H1 (cell line): Measurements from ENCODE around the gene PKNOX1. TPM values are rescaled to one million over a fixed set of nuclear protein-coding genes. Genes with fewer than 3 reads are reported as not detected.
A peak's percentile ranks its signal among the peaks of the same experiment; 100 is the strongest.

Source experiments
- CTCF ChIA-PET: fragments of 300-600 bp; sonication (Branson Sonifier 250); formaldehyde crosslinking; loops from one replicate; lab custom pipeline; 2021; ENCODE audit not compliant: partially characterized antibody; lab: Charles Lee
- POLR2A ChIA-PET: fragments of 300-600 bp; sonication (Branson Sonifier 250); formaldehyde crosslinking; loops from one replicate; lab custom pipeline; 2021; ENCODE audit warnings: inconsistent platforms; ENCODE audit not compliant: partially characterized antibody; lab: Charles Lee
- DNase-seq, 2 experiments: peaks; one replicate each; pipeline versions ENCODE4 v3.0.0 to v3.0.0-alpha.2; 2010 to 2022; ENCODE audit warnings: low spot score in 2 of 2, low read depth in 1 of 2, mixed read lengths in 1 of 2
- FAIRE-seq: peaks from 2 replicates; lab custom pipeline; 2011; peaks lifted over from hg19 to GRCh38; lab: Jason Lieb, UNC
- H2AFZ ChIP-seq: 2 replicates; pipeline ENCODE4 v1.8.1; 2012; ENCODE audit warnings: low read length, inconsistent platforms
- H2AK5ac ChIP-seq: 2 replicates; pipeline ENCODE4 v1.6.1; 2013; ENCODE audit warnings: low read depth, low read length
- H2BK120ac ChIP-seq: replicated peaks from 2 replicates; pipeline ENCODE3; 2013; ENCODE audit warnings: low read depth, low read length, inconsistent platforms
- H2BK12ac ChIP-seq: 2 replicates; pipeline ENCODE4 v1.6.1; 2013; ENCODE audit warnings: low read depth, low read length
- H2BK15ac ChIP-seq: 2 replicates; pipeline ENCODE4 v1.6.1; 2013; ENCODE audit warnings: low read length
- H2BK20ac ChIP-seq: 2 replicates; pipeline ENCODE4 v1.6.1; 2013; ENCODE audit warnings: low read length
- H2BK5ac ChIP-seq: 2 replicates; pipeline ENCODE4 v1.6.1; 2013; ENCODE audit warnings: low read depth, low read length
- H3K14ac ChIP-seq: 2 replicates; pipeline ENCODE4 v1.6.1; 2013; ENCODE audit warnings: inconsistent platforms; ENCODE audit not compliant: insufficient read length
- H3K18ac ChIP-seq: 2 replicates; pipeline ENCODE4 v1.6.1; 2013; ENCODE audit warnings: low read length; ENCODE audit errors: extremely low read depth
- H3K23ac ChIP-seq: 2 replicates; pipeline ENCODE4 v1.6.1; 2013; ENCODE audit warnings: inconsistent platforms; ENCODE audit not compliant: insufficient read length
- H3K23me2 ChIP-seq: 2 replicates; pipeline ENCODE4 v1.6.1; 2013; ENCODE audit warnings: low read depth, low read length
- H3K27ac ChIP-seq: 2 replicates; pipeline ENCODE4 v1.6.1; 2011; ENCODE audit warnings: low read depth, low read length, inconsistent platforms
- H3K27me3 ChIP-seq, 4 experiments: replicated peaks in 1 of 4; 1 replicate in 1 of 4; 2 replicates in 3 of 4; pipeline versions ENCODE4 v1.6.1 to v1.8.1; 2011 to 2013; ENCODE audit warnings: low read length in 3 of 4, mild to moderate bottlenecking in 3 of 4, inconsistent platforms in 2 of 4, mixed read lengths in 2 of 4, moderate library complexity in 1 of 4; ENCODE audit not compliant: control insufficient read depth in 3 of 4, insufficient read depth in 3 of 4; ENCODE audit errors: extremely low read depth in 1 of 4
- H3K36me3 ChIP-seq, 4 experiments: 2 replicates each; pipeline versions ENCODE4 v1.6.1 to v1.8.1; 2011 to 2013; ENCODE audit warnings: mild to moderate bottlenecking in 4 of 4, low read length in 3 of 4, moderate library complexity in 2 of 4, control low read depth in 1 of 4, inconsistent platforms in 1 of 4; ENCODE audit not compliant: insufficient read depth in 4 of 4, control insufficient read depth in 2 of 4
- H3K4ac ChIP-seq: replicated peaks from 2 replicates; pipeline ENCODE3; 2013; ENCODE audit warnings: low read length, low read depth, mixed read lengths, inconsistent platforms; ENCODE audit not compliant: insufficient read length
- H3K4me1 ChIP-seq, 4 experiments: replicated peaks in 1 of 4; 1 replicate in 1 of 4; 2 replicates in 3 of 4; pipeline versions ENCODE4 v1.6.1 to v1.8.1; 2011 to 2013; ENCODE audit warnings: low read length in 3 of 4, inconsistent platforms in 2 of 4, mixed read lengths in 1 of 4; ENCODE audit not compliant: insufficient read depth in 4 of 4, control insufficient read depth in 3 of 4
- H3K4me2 ChIP-seq, 2 experiments: 2 replicates each; pipeline versions ENCODE4 v1.6.1 to v1.8.1; 2011 to 2013; ENCODE audit warnings: low read depth in 2 of 2, low read length in 2 of 2, control low read depth in 1 of 2, inconsistent platforms in 1 of 2, mild to moderate bottlenecking in 1 of 2; ENCODE audit not compliant: insufficient read depth in 1 of 2
- H3K4me3 ChIP-seq, 4 experiments: fragments of 200-600, 300-600 bp in 1 of 4; sonication (generic), shearing (Covaris generic), sonication (Bioruptor Twin) in 1 of 4; 2 replicates each; pipeline versions ENCODE4 v1.5.1 to v1.8.1; 2011 to 2016; ENCODE audit warnings: low read length in 4 of 4, low read depth in 3 of 4, control low read depth in 2 of 4, inconsistent platforms in 2 of 4, mild to moderate bottlenecking in 2 of 4, mixed read lengths in 1 of 4, moderate library complexity in 1 of 4; ENCODE audit not compliant: insufficient read depth in 2 of 4; ENCODE audit errors: extremely low read depth in 1 of 4
- H3K56ac ChIP-seq: replicated peaks from 2 replicates; pipeline ENCODE3; 2013; ENCODE audit warnings: low read depth, mild to moderate bottlenecking, mixed read lengths, low read length, inconsistent platforms; ENCODE audit not compliant: insufficient read length
- H3K79me1 ChIP-seq: 2 replicates; pipeline ENCODE4 v1.6.1; 2013; ENCODE audit warnings: low read depth, low read length, control low read depth
- H3K79me2 ChIP-seq, 2 experiments: 2 replicates each; pipeline versions ENCODE4 v1.6.1 to v1.8.1; 2012 to 2013; ENCODE audit warnings: low read length in 2 of 2, mild to moderate bottlenecking in 2 of 2, inconsistent platforms in 1 of 2; ENCODE audit not compliant: insufficient read depth in 2 of 2, control insufficient read depth in 1 of 2
- H3K9ac ChIP-seq, 4 experiments: replicated peaks in 1 of 4; 1 replicate in 1 of 4; 2 replicates in 3 of 4; pipeline versions ENCODE4 v1.6.1 to v1.8.1; 2011 to 2013; ENCODE audit warnings: low read depth in 3 of 4, low read length in 3 of 4, control low read depth in 2 of 4, mild to moderate bottlenecking in 2 of 4, moderate library complexity in 2 of 4, inconsistent platforms in 1 of 4; ENCODE audit errors: extremely low read depth in 1 of 4
- H3K9me3 ChIP-seq, 2 experiments: 2 replicates each; pipeline versions ENCODE4 v1.6.1 to v1.8.1; 2012 to 2013; ENCODE audit warnings: mild to moderate bottlenecking in 2 of 2, moderate library complexity in 2 of 2, control low read depth in 1 of 2, inconsistent platforms in 1 of 2, low read depth in 1 of 2, low read length in 1 of 2, mixed read lengths in 1 of 2; ENCODE audit not compliant: insufficient read depth in 2 of 2
- H4K20me1 ChIP-seq, 2 experiments: replicated peaks in 1 of 2; 2 replicates each; pipeline versions ENCODE3 to v1.8.1; 2011 to 2013; ENCODE audit warnings: inconsistent platforms in 2 of 2, low read length in 2 of 2, mild to moderate bottlenecking in 1 of 2; ENCODE audit not compliant: insufficient read depth in 2 of 2, control insufficient read depth in 1 of 2
- H4K5ac ChIP-seq: 2 replicates; pipeline ENCODE4 v1.6.1; 2013; ENCODE audit warnings: low read length, low read depth, mixed read lengths, inconsistent platforms; ENCODE audit not compliant: insufficient read length
- H4K8ac ChIP-seq: 2 replicates; pipeline ENCODE4 v1.8.0; 2013; ENCODE audit warnings: mild to moderate bottlenecking, moderate library complexity, low read length, inconsistent platforms; ENCODE audit not compliant: insufficient read depth; ENCODE audit errors: extremely low read depth
- H4K91ac ChIP-seq: replicated peaks from 2 replicates; pipeline ENCODE3; 2013; ENCODE audit warnings: low read length, mixed read lengths, inconsistent platforms; ENCODE audit not compliant: insufficient read length
- BACH1 ChIP-seq: IDR thresholded peaks from 2 replicates; pipeline ENCODE4 v1.6.1; 2012; ENCODE audit warnings: low read length, improper control_type of control experiment
- BRCA1 ChIP-seq: IDR thresholded peaks from 2 replicates; pipeline ENCODE4 v1.6.1; 2012; ENCODE audit warnings: low read depth, low read length, improper control_type of control experiment
- CEBPB ChIP-seq: IDR thresholded peaks from 2 replicates; pipeline ENCODE4 v1.6.1; 2012; ENCODE audit warnings: low read depth, low read length
- GTF2F1 ChIP-seq: IDR thresholded peaks from 2 replicates; pipeline ENCODE4 v1.6.1; 2012; ENCODE audit warnings: low read depth, low read length, improper control_type of control experiment, borderline replicate concordance
- KDM5A ChIP-seq: fragments of 200-600 bp; IDR thresholded peaks from 2 replicates; pipeline ENCODE4 v1.7.1; 2012; ENCODE audit warnings: mild to moderate bottlenecking, low read length, inconsistent platforms, mixed read lengths
- MAX ChIP-seq: IDR thresholded peaks from 2 replicates; pipeline ENCODE4 v1.6.1; 2012; ENCODE audit warnings: inconsistent platforms
- NANOG ChIP-seq: IDR thresholded peaks from 2 replicates; pipeline ENCODE4 v1.6.1; 2011; ENCODE audit warnings: low read length, low read depth, mild to moderate bottlenecking, inconsistent platforms; ENCODE audit not compliant: insufficient read depth, poor library complexity, severe bottlenecking
- POLR2AphosphoS5 ChIP-seq: IDR thresholded peaks from 2 replicates; pipeline ENCODE4 v1.6.1; 2011; ENCODE audit warnings: low read depth, low read length
- SP4 ChIP-seq: IDR thresholded peaks from 2 replicates; pipeline ENCODE4 v1.6.1; 2012; ENCODE audit warnings: low read length, inconsistent platforms
- ZNF274 ChIP-seq: IDR thresholded peaks from 2 replicates; pipeline ENCODE4 v1.7.0; 2012; ENCODE audit warnings: low read length, borderline replicate concordance; ENCODE audit errors: extremely low read depth
- WGBS, 2 experiments: shearing (Covaris generic) in 1 of 2; methylation state at CpG; one replicate each; pipeline versions ENCODE4 v1.1.6 to v1.1.7; 2013 to 2015; ENCODE audit warnings: low lambda C conversion rate in 2 of 2, mixed read lengths in 2 of 2, inconsistent platforms in 1 of 2, low coverage in 1 of 2, missing lambda C conversion rate in 1 of 2; ENCODE audit not compliant: insufficient replicate concordance in 2 of 2, insufficient coverage in 1 of 2, insufficient read length in 1 of 2; ENCODE audit errors: extremely low coverage in 1 of 2, missing lambda C conversion rate in 1 of 2; 5-methylcytosine and 5-hydroxymethylcytosine counted together
- polyA plus RNA-seq, 7 experiments: library from polyadenylated mRNA; depleted of rRNA in 3 of 7; stranded (reverse) in 5 of 7; unstranded in 2 of 7; fragments of >200 nt in 5 of 7; fragments of 200-250 nt in 2 of 7; gene quantifications; 1 replicate in 5 of 7; 2 replicates in 1 of 7; 4 replicates in 1 of 7; pipeline versions ENCODE4 v1.2.1 to v1.2.3, GENCODE V29; 2011 to 2013; ENCODE audit warnings: missing spikeins in 2 of 7, mixed read lengths in 2 of 7
- total RNA-seq: library from RNA; stranded (reverse); fragmentation: NEBNext Ultra II Directional; extraction: Animal tissue kit (Norgen Biotek cat#: 25700); gene quantifications from 2 replicates; pipeline ENCODE4 v1.2.1, GENCODE V29; 2021

Gene PKNOX1
- total and polyA plus RNA-seq, 2 of the 8 experiments (the other 6 are each of a cell fraction or from before 2014, with no cell fraction given): 20.4 to 31.9 TPM

GRCh38 chr21:42975886-42976608 is 1.7 kb downstream of the PKNOX1 start:
- FAIRE-seq (no peak), DNase-seq (no peak)
- no peak overlapping the region for H2BK5ac ChIP-seq
- H2BK120ac ChIP-seq: no peak overlapping the region
- no peak overlapping the region for H4K91ac ChIP-seq
- CTCF ChIA-PET: no interaction called here
- H3K79me2 ChIP-seq: peaks cover 0 to 57% of the 10 kb centered on the region in 2 experiments; a peak in 2 of 4 replicates
- H2BK20ac ChIP-seq: no peak overlapping the region
- POLR2A ChIA-PET: interaction anchor here (0.9 to 7.5 kb wide), 6 partner anchors 10 to 49 kb away, joined by 3 to 112 read pairs (median 4); no protein-coding TSS in a partner anchor
- peaks cover 2% of the 10 kb centered on the region; the same call in 1 of the 2 replicates for H3K79me1 ChIP-seq
- H2BK12ac ChIP-seq: no peak overlapping the region
- peaks cover 2% of the 10 kb centered on the region; the same call in 1 of the 2 replicates for H3K23me2 ChIP-seq
- H3K4me3 ChIP-seq: peak overlapping the region; percentile 78 to 90 (median 83); a peak in 7 of 8 replicates
- H3K9ac ChIP-seq: peak overlapping the region in 1 of 4 experiments; percentile 87; a peak in 3 of 7 replicates
- no peak for TF ChIP-seq BRCA1
- TF ChIP-seq KDM5A: no peak
- no peak for TF ChIP-seq POLR2AphosphoS5
- no peak for TF ChIP-seq BACH1
- no peak for TF ChIP-seq ZNF274
- no peak for TF ChIP-seq MAX
- TF ChIP-seq SP4: no peak
- no peak for TF ChIP-seq NANOG
- TF ChIP-seq CEBPB: no peak
- TF ChIP-seq GTF2F1: no peak
- no peak overlapping the region for H4K8ac ChIP-seq
- H2AK5ac ChIP-seq: no peak overlapping the region
- no peak overlapping the region for H3K23ac ChIP-seq
- H4K20me1 ChIP-seq: no peaks in the 10 kb centered on the region
- H4K5ac ChIP-seq: peak overlapping the region; percentile 8
- no peak overlapping the region for H3K4ac ChIP-seq
- 53% methylated on average over 6 of the region's 6 CpGs; no CpG with 5 or more reads in 1 of the 2 experiments for WGBS, 2 experiments
- H3K27ac ChIP-seq: 0 out of 2 replicates have a peak overlapping the region, but pooled peaks have one; percentile 88
- no peak overlapping the region for H2AFZ ChIP-seq
- no peak overlapping the region; the same call in 1 of the 2 replicates for H3K18ac ChIP-seq
- no peaks in the 10 kb centered on the region for H3K9me3 ChIP-seq
- peak overlapping the region; percentile 74 for H3K56ac ChIP-seq
- H3K36me3 ChIP-seq: peaks cover 0 to 14% (median 0%) of the 10 kb centered on the region in 4 experiments; a peak in 2 of 8 replicates
- H3K27me3 ChIP-seq: no peaks in the 10 kb centered on the region
- H3K4me1 ChIP-seq: peaks cover 8 to 34% (median 14%) of the 10 kb centered on the region in 4 experiments
- H2BK15ac ChIP-seq: no peak overlapping the region
- H3K4me2 ChIP-seq: peak overlapping the region; percentile 74 to 94
- H3K14ac ChIP-seq: no peak overlapping the region
